Endodermal cell (in vitro differentiated cells): ENCODE data around the gene SNAI1. TPM values are rescaled to one million over a fixed set of nuclear protein-coding genes. Genes with fewer than 3 reads are reported as not detected.

Experiments used
- DNase-seq: peaks from one replicate; pipeline ENCODE4 v3.0.0-alpha.2; 2017
- H3K27ac ChIP-seq: 2 replicates; pipeline ENCODE4 v1.5.1; 2013; ENCODE audit warnings: mild to moderate bottlenecking, low read depth, low read length, moderate library complexity
- H3K27me3 ChIP-seq: 2 replicates; pipeline ENCODE4 v1.6.1; 2013; ENCODE audit warnings: mild to moderate bottlenecking, low read length, moderate library complexity; ENCODE audit not compliant: insufficient read depth, control insufficient read depth, poor library complexity, severe bottlenecking
- H3K36me3 ChIP-seq: 2 replicates; pipeline ENCODE4 v1.7.0; 2013; ENCODE audit warnings: mild to moderate bottlenecking, low read length, moderate library complexity; ENCODE audit not compliant: control insufficient read depth, insufficient read depth
- H3K4me1 ChIP-seq: one replicate; pipeline ENCODE4 v1.7.0; 2013; ENCODE audit warnings: low read length; ENCODE audit not compliant: control insufficient read depth, insufficient read depth
- H3K4me3 ChIP-seq: 2 replicates; pipeline ENCODE4 v1.5.1; 2013; ENCODE audit warnings: mild to moderate bottlenecking, low read length, moderate library complexity
- H3K9ac ChIP-seq: 2 replicates; pipeline ENCODE4 v1.6.1; 2013; ENCODE audit warnings: mild to moderate bottlenecking, low read length, moderate library complexity; ENCODE audit not compliant: poor library complexity, severe bottlenecking; ENCODE audit errors: extremely low read depth
- H3K9me3 ChIP-seq: 2 replicates; pipeline ENCODE4 v1.6.1; 2013; ENCODE audit warnings: mild to moderate bottlenecking, low read length, moderate library complexity; ENCODE audit not compliant: control insufficient read depth
- H3K27ac Mint-ChIP-seq: 2 replicates; pipeline ENCODE4 v1.8.0; 2020; ENCODE audit warnings: mixed read lengths
- H3K27me3 Mint-ChIP-seq: 2 replicates; pipeline ENCODE4 v1.8.0; 2021; ENCODE audit warnings: mild to moderate bottlenecking, mixed read lengths; ENCODE audit not compliant: insufficient read depth
- H3K36me3 Mint-ChIP-seq: 2 replicates; pipeline ENCODE4 v1.8.0; 2020; ENCODE audit warnings: low read depth, mixed read lengths
- H3K4me1 Mint-ChIP-seq: 2 replicates; pipeline ENCODE4 v1.8.0; 2020; ENCODE audit warnings: mixed read lengths
- H3K4me3 Mint-ChIP-seq: 2 replicates; pipeline ENCODE4 v1.8.0; 2020; ENCODE audit warnings: mild to moderate bottlenecking, moderate library complexity, mixed read lengths
- H3K9me3 Mint-ChIP-seq: 2 replicates; pipeline ENCODE4 v1.8.0; 2020; ENCODE audit warnings: mild to moderate bottlenecking, mixed read lengths
- WGBS, 2 experiments: methylation state at CpG; one replicate each; pipeline versions ENCODE4 v1.1.5 to v1.1.7; 2013; ENCODE audit warnings: missing lambda C conversion rate in 2 of 2, mixed read lengths in 1 of 2; ENCODE audit not compliant: insufficient coverage in 1 of 2, insufficient read length in 1 of 2; 5-methylcytosine and 5-hydroxymethylcytosine counted together
- total RNA-seq, 2 donors: library from RNA; stranded (reverse); fragmentation: NEBNext Ultra II Directional in 1 of 2; extraction: Animal tissue kit (Norgen Biotek cat#: 25700) in 1 of 2; gene quantifications; 2 replicates in 1 of 2; 3 replicates in 1 of 2; pipeline ENCODE4 v1.2.1, GENCODE V29; 2021
- TF ChIP-seq, protein P1 (sequence below): fragments of 200-600 bp; sonication (generic); conservative IDR thresholded peaks from 2 replicates; pipeline ENCODE4 v1.5.0; 2021; ENCODE audit warnings: antibody characterized with exemption, mild to moderate bottlenecking

SNAI1 gene
- total RNA-seq, 2 donors from 2014 or later: 10.6 to 13.1 TPM

GRCh38 chr20:50001784-50002311, 19.1 kb downstream of the SNAI1 start:
- no peak overlapping the region for H3K4me3 ChIP-seq
- no peaks in the 10 kb centered on the region for H3K36me3 ChIP-seq
- H3K4me1 Mint-ChIP-seq: no peaks in the 10 kb centered on the region
- no peak for DNase-seq
- H3K9me3 ChIP-seq: no peaks in the 10 kb centered on the region
- H3K4me1 ChIP-seq: no peaks in the 10 kb centered on the region
- no peak overlapping the region for H3K27ac Mint-ChIP-seq
- no peaks in the 10 kb centered on the region for H3K27me3 ChIP-seq
- H3K27ac ChIP-seq: no peak overlapping the region
- WGBS, 2 experiments: 94 to 100% methylated on average over 1 to 9 of the region's 9 CpGs
- no peaks in the 10 kb centered on the region for H3K36me3 Mint-ChIP-seq
- no peak overlapping the region for H3K4me3 Mint-ChIP-seq
- H3K9me3 Mint-ChIP-seq: no peaks in the 10 kb centered on the region
- TF ChIP-seq, protein P1, sequence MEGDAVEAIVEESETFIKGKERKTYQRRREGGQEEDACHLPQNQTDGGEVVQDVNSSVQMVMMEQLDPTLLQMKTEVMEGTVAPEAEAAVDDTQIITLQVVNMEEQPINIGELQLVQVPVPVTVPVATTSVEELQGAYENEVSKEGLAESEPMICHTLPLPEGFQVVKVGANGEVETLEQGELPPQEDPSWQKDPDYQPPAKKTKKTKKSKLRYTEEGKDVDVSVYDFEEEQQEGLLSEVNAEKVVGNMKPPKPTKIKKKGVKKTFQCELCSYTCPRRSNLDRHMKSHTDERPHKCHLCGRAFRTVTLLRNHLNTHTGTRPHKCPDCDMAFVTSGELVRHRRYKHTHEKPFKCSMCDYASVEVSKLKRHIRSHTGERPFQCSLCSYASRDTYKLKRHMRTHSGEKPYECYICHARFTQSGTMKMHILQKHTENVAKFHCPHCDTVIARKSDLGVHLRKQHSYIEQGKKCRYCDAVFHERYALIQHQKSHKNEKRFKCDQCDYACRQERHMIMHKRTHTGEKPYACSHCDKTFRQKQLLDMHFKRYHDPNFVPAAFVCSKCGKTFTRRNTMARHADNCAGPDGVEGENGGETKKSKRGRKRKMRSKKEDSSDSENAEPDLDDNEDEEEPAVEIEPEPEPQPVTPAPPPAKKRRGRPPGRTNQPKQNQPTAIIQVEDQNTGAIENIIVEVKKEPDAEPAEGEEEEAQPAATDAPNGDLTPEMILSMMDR: no peak
- H3K9ac ChIP-seq: no peak overlapping the region
- no peaks in the 10 kb centered on the region for H3K27me3 Mint-ChIP-seq

GRCh38 chr20:50003253-50003656, 20.5 kb downstream of the SNAI1 start:
- H3K4me3 ChIP-seq: no peak overlapping the region
- Mint-ChIP-seq H3K4me3 (no peak overlapping the region), H3K27me3 (no peaks in the 10 kb centered on the region), H3K9me3 (no peaks in the 10 kb centered on the region), H3K4me1 (no peaks in the 10 kb centered on the region), H3K36me3 (no peaks in the 10 kb centered on the region), H3K27ac (no peak overlapping the region)
- TF ChIP-seq, protein P1: no peak
- no peak for DNase-seq
- no peak overlapping the region for H3K27ac ChIP-seq
- no peaks in the 10 kb centered on the region for H3K27me3 ChIP-seq
- WGBS, 2 experiments: 93 to 100% methylated on average over 4 of the region's 4 CpGs
- no peak overlapping the region for H3K9ac ChIP-seq
- no peaks in the 10 kb centered on the region for H3K9me3 ChIP-seq
- no peaks in the 10 kb centered on the region for H3K4me1 ChIP-seq
- H3K36me3 ChIP-seq: no peaks in the 10 kb centered on the region

GRCh38 chr20:50004229-50004628, 21.4 kb downstream of the SNAI1 start:
- Histone ChIP-seq H3K27me3 (no peaks in the 10 kb centered on the region), H3K9me3 (no peaks in the 10 kb centered on the region), H3K36me3 (no peaks in the 10 kb centered on the region), H3K9ac (no peak overlapping the region), H3K4me3 (no peak overlapping the region), H3K27ac (no peak overlapping the region), H3K4me1 (no peaks in the 10 kb centered on the region)
- Mint-ChIP-seq H3K27me3 (no peaks in the 10 kb centered on the region), H3K9me3 (no peaks in the 10 kb centered on the region), H3K4me1 (no peaks in the 10 kb centered on the region), H3K27ac (no peak overlapping the region), H3K36me3 (no peaks in the 10 kb centered on the region), H3K4me3 (no peak overlapping the region)
- 90 to 100% methylated on average over 2 of the region's 4 CpGs for WGBS, 2 experiments
- TF ChIP-seq, protein P1: no peak
- no peak for DNase-seq
